ENCODE data around the gene LPAR2.
"Not testable (repeated sequence)": the region's sequence is repeated elsewhere in the genome, so short reads cannot be mapped to it uniquely, and the experiment has no call there.

Gene LPAR2

GRCh38 chr19:19633711-19634515 lies 5.9 kb upstream of the LPAR2 start:
- in situ Hi-C loops (cut with HindIII; ENCODE audit: low sequenced_read_pairs), result no loop called here

- in situ Hi-C loops (cut with HindIII; ENCODE audit: low sequenced_read_pairs), result no loop called here
These were observed 4.6 kb upstream of the LPAR2 start for GRCh38 chr19:19632661-19633060.

DNA sequence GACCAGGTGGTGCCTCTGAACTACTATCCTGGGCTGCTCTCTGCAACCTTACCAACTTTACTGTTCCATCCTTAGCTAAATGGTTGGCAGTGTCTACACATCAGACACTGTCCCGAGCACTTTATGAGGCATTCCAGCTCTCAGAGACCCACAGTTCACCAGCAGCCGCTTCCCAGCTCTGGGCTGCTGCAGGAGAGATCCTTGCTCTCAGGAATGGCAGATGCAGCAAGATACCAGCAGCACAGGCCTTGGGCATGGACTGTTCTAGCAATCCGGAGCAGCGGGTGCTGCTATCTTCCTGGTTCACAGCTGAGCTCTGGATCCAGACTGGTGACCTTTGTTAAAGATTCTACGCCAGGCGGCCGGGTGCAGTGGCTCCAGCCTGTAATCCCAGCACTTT lies 3.3 kb upstream of the LPAR2 start:
- in situ Hi-C loops (cut with HindIII; ENCODE audit: low sequenced_read_pairs), result no loop called here

GRCh38 chr19:19630426-19630825 lies 2.4 kb upstream of the LPAR2 start:
- in situ Hi-C loops (cut with HindIII; ENCODE audit: low sequenced_read_pairs), result no loop called here

DNA sequence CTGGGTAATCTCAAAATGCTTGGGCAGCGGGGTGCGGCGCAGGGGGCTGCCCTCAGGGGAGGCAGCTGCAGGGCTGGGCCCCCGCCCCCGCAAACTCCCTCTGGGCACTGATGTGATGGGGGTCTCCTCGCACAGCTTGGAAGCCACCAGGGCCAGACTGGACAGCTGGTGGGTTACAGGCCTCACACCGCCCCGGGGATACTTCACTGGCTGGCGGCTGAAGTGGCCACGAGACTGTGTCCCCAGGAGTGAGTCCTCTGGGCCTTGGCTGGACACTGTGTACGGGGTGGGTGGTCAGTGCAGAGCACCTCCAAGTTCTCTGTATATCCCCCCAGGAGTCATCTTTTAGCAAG lies 2.0 kb upstream of the LPAR2 start:
- in situ Hi-C loops (cut with HindIII; ENCODE audit: low sequenced_read_pairs), result no loop called here

DNA sequence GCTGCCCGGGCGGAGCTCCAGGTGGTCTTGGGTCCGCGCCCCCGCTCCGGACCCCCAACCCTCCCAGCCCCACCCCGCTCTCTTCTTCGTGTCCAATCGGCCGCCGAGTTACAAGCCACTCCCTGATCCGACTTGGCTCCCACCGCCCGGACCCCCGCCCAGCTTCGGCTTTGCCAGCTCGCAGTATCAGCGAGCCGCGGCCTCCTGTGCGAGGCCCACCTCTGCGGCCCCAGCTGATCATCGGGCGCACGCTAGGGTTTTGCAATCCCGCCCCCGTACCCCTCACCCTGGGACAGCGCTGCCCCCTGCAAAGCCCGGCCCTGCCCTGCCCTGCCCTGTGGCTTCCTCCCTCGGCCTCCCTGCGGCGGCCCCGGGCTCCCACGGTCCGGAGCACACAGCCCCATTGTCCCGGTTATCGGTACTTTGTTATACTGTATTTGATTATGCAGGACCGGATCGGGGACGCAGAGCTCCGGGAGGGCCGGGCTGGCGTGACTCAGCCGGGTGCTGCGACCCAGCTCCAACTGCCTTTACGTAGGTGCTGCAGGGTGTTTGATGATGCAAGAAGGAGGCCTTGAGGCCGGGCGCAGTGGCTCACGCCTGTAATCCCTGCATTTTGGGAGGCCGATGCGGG lies 598 bp upstream of the LPAR2 start:
- in situ Hi-C loops (cut with HindIII; ENCODE audit: low sequenced_read_pairs), result no loop called here

DNA sequence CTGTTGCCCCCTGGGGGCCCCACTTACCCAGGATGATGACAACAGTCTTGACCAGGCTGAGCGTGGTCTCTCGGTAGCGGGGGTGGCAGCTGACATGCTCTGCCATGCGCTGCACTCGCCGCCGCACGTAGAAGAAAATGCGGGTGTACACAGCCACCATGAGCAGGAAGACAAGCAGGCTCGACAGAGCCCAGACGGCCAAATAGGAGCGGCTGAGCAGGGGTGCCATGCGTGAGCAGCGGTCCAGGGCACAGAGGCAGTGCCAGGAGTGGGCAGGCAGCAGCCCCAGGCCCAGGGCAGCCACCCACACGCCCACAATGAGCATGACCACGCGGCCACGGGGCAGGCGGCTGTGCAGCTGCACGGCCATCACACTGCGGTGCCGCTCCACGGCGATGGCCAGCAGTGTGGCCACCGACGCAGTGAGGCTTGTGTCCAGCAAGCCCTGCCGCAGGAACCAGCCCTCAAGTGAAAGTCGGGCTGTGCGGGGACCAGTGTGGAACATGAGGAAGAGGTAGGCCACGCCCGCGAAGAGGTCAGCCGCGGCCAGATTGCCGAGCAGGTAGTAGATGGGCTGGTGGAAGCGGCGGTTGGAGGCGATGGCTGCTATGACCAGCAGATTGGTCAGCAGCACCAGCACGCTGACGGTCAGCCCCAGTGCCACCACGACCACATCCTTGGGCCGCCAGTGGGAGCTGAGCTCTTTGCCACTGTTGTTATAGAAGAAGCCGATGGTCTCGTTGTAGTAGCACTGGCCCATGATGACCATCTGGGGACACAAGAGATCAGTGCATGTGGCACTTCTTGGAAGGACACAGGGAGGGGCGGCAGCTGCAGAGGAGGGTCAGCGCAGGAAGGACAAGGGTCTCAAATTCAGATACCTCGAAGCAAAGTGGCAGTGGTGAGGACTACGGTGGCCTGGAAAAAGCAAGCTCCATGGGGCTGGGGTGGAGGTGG lies 1.2 kb downstream of the LPAR2 start:
- in situ Hi-C loops (cut with HindIII; ENCODE audit: low sequenced_read_pairs), result no loop called here

DNA sequence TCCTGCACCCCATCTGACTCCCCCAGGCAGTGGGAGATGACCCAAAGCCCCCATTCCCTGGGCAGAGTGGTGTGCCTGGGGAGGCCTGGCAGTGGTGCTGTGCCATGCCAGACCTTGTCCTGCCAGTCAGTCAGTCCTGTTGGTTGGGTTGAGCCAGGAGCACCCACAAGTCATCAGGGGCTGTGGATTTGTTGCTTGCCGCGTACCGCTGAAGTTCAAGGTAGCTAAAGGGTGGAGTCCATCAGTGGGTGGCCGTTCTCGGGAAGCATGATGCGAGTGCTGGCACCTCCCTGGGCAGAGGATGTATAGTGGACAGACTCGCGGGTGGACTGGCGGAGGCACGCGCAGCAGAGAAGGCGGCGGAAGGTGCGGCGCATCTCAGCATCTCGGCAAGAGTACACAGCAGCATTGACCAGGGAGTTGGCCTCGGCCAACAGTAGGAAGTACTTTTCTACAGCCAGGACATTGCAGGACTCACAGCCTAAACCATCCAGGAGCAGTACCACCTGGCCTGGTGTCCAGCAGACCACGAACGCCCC lies 3.9 kb downstream of the LPAR2 start:
- in situ Hi-C loops (cut with HindIII; ENCODE audit: low sequenced_read_pairs), result no loop called here

- in situ Hi-C loops (cut with HindIII; ENCODE audit: low sequenced_read_pairs), result no loop called here
These were observed 4.6 kb downstream of the LPAR2 start for GRCh38 chr19:19623383-19623782.

GRCh38 chr19:19619849-19620210 lies 8.2 kb downstream of the LPAR2 start:
- in situ Hi-C loops (cut with HindIII; ENCODE audit: low sequenced_read_pairs), result no loop called here

- in situ Hi-C loops (cut with HindIII; ENCODE audit: low sequenced_read_pairs), result no loop called here
These were observed 8.7 kb downstream of the LPAR2 start for GRCh38 chr19:19619181-19619848.

- in situ Hi-C loops (cut with HindIII; ENCODE audit: low sequenced_read_pairs), result no loop called here
These were observed 9.6 kb downstream of the LPAR2 start, which contains the start of gene PBX4 for GRCh38 chr19:19618219-19619051. PBX4 (minus strand) TSS chr19:19618687; CDS start chr19:19618629, 58 bp downstream.

DNA sequence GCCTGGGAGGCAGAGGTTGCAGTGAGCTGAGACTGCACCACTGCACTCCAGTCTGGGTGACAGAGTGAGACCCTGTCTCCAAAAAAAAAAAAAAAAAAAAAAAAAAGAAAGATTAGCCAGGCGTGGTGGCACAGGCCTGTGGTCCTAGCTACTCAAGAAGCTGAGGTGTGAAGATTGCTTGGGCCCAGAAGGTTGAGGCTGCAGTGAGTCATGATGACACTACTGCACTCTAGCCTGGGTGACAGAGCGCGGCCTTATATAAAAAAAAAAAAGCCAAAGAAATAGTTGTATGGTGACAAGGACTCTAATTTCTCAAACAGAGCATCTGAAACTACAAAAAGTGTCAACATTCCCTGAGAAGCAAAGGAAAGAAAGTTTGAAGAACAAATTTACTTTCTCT lies 12.9 kb downstream of the LPAR2 start:
- in situ Hi-C loops (cut with HindIII; ENCODE audit: low sequenced_read_pairs), result no loop called here

GRCh38 chr19:19613506-19613905 lies 14.5 kb downstream of the LPAR2 start:
- in situ Hi-C loops (cut with HindIII; ENCODE audit: low sequenced_read_pairs), result no loop called here

DNA sequence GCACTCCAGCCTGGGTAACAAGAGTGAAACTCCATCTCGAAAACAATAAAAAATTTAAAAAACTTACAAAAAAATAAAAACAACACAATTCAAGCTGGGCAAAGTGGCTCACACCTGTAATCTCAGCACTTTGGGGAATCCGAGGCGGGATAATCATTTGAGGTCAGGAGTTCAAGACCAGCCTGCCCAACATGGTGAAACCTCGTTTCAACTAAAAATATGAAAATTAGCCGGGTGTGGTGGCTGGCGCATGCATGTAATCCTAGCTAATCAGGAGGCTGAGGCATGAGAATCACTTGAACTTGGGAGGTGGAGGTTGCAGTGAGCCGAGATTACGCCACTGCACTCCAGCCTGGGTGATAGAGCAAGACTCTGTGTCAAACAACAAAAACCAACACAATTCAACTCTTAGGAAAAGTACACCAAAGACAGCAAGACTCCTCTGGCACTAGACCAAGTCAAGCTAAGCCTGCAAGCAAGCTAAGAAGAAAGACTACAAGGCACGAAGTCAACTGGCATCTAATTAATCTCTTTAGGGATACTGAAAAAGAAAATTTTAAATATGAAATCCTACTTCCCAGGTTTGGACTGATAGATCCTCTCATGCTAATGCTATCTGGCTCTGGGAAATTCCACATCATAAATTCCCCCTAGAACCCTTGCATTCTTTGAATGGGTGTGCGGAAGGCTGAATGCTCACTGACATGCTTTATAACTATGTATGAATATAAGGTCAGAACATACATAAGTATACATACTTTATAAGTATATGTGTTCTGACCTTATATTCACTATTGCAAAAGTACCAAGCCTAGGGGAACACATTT lies 17.4 kb downstream of the LPAR2 start:
- in situ Hi-C loops (cut with HindIII; ENCODE audit: low sequenced_read_pairs), result no loop called here

GRCh38 chr19:19606686-19607085 lies 21.3 kb downstream of the LPAR2 start:
- in situ Hi-C loops (cut with HindIII; ENCODE audit: low sequenced_read_pairs), result not testable (repeated sequence)

GRCh38 chr19:19606021-19606420 lies 22.0 kb downstream of the LPAR2 start:
- in situ Hi-C loops (cut with HindIII; ENCODE audit: low sequenced_read_pairs), result no loop called here

DNA sequence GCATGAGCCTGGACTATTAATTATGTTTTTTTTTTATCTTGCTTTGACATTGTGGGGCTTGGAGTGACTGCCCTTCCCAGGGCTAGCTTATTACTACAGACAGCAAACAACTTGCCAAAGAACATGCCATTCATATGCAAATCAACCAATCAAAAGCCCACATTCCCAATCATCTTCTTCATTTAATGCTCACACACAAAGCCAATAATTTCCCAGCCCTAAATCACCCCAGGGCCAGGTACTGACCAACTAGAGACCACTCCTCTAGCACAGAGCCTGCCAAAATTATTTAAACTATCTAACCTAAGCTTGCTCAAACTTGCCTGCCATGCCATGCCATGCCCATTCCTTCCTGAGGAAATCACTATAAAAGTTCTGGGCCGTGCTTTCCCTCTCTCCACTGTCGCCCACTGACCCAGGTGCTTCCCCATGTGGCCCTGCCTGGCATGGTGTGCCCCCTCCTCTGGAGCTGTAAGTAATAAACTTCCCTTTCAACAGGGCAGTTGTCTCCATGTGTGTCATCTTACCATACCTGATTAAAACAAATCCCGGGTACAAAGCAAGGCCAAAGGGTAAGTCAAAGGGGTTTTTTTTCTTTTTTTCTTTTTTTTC lies 25.2 kb downstream of the LPAR2 start:
- in situ Hi-C loops (cut with HindIII; ENCODE audit: low sequenced_read_pairs), result no loop called here
